K562 (cell line): Measurements from ENCODE around the gene TACR2. TPM values are rescaled to one million over a fixed set of nuclear protein-coding genes. Genes with fewer than 3 reads are reported as not detected.

ENCODE experiments used
- ATAC-seq: fragments of 200-7000 bp; cut with Tn5 transposase; 3 replicates; pipeline ENCODE4 v1.9.1; 2020; ENCODE audit warnings: moderate library complexity
- BruUV-seq: library from RNA; stranded (reverse); fragments of 400-500 nt; replicated peaks from 2 replicates; lab custom pipeline; 2021; lab: Mats Ljungman, UMichigan
- CTCF ChIA-PET: fragments of 300-600 bp; formaldehyde crosslinking; extraction: SDS; loops from one replicate; lab custom pipeline; 2021; ENCODE audit warnings: low intra/inter-chr PET ratio; lab: Yijun Ruan, JAX
- POLR2A ChIA-PET: fragments of 300-600, 350-650 bp; sonication (Branson Sonifier 250); formaldehyde crosslinking; extraction: SDS; loops from one replicate; lab custom pipeline; 2021; ENCODE audit warnings: antibody characterized with exemption, inconsistent platforms; lab: Yijun Ruan, JAX
- DNase-seq, 4 experiments: peaks; one replicate each; pipeline versions ENCODE4 v3.0.0 to v3.0.0-alpha.2; 2011 to 2018; ENCODE audit warnings: low spot score in 3 of 4, mixed read lengths in 3 of 4; ENCODE audit errors: extremely low read depth in 1 of 4
- FAIRE-seq: peaks from 2 replicates; lab custom pipeline; 2011; peaks lifted over from hg19 to GRCh38; lab: Jason Lieb, UNC
- H2AFZ ChIP-seq: 2 replicates; pipeline ENCODE4 v1.6.0; 2011; ENCODE audit warnings: low read depth, low read length, control low read depth, inconsistent platforms
- H3K27ac ChIP-seq: fragments of 200-600 bp; 3 replicates; pipeline ENCODE4 v1.8.0; 2011; ENCODE audit warnings: low read depth, mild to moderate bottlenecking, control low read depth, inconsistent platforms, low read length, moderate library complexity, mixed read lengths; ENCODE audit errors: extremely low read depth
- H3K27me3 ChIP-seq, 2 experiments: fragments of 300-600 bp in 1 of 2; 2 replicates in 1 of 2; 3 replicates in 1 of 2; pipeline versions ENCODE4 v1.6.0 to v1.8.0; 2011; ENCODE audit warnings: inconsistent platforms in 2 of 2, low read length in 2 of 2, mild to moderate bottlenecking in 1 of 2, mixed read lengths in 1 of 2, moderate library complexity in 1 of 2; ENCODE audit not compliant: control insufficient read depth in 2 of 2, insufficient read depth in 2 of 2
- H3K36me3 ChIP-seq: fragments of 300-600 bp; 3 replicates; pipeline ENCODE4 v1.8.0; 2011; ENCODE audit warnings: mild to moderate bottlenecking, low read length, inconsistent platforms; ENCODE audit not compliant: control insufficient read depth, insufficient read depth
- H3K4me1 ChIP-seq, 2 experiments: fragments of 200-600 bp in 1 of 2; replicated peaks in 1 of 2; 2 replicates in 1 of 2; 3 replicates in 1 of 2; pipeline versions ENCODE4 v1.5.1 to v1.8.0; 2011; ENCODE audit warnings: inconsistent platforms in 2 of 2, low read length in 2 of 2, mild to moderate bottlenecking in 1 of 2, mixed read lengths in 1 of 2, moderate library complexity in 1 of 2; ENCODE audit not compliant: control insufficient read depth in 2 of 2, insufficient read depth in 2 of 2
- H3K4me2 ChIP-seq: 2 replicates; pipeline ENCODE4 v1.6.1; 2011; ENCODE audit warnings: low read length, control low read depth, inconsistent platforms, mixed read lengths; ENCODE audit not compliant: insufficient read depth
- H3K4me3 ChIP-seq: fragments of 200-600 bp; sonication (generic), shearing (Covaris generic); 2 replicates; pipeline ENCODE4 v1.5.1; 2016; ENCODE audit warnings: control low read depth, inconsistent platforms
- H3K79me2 ChIP-seq: fragments of 200-600 bp; 3 replicates; pipeline ENCODE4 v1.8.0; 2011; ENCODE audit warnings: low read length, inconsistent platforms; ENCODE audit not compliant: control insufficient read depth, insufficient read depth
- H3K9ac ChIP-seq, 2 experiments: 2 replicates each; pipeline versions ENCODE4 v1.6.0 to v1.6.1; 2011; ENCODE audit warnings: low read depth in 2 of 2, low read length in 2 of 2, control low read depth in 1 of 2, inconsistent platforms in 1 of 2, mild to moderate bottlenecking in 1 of 2, mixed read lengths in 1 of 2; ENCODE audit not compliant: insufficient read depth in 1 of 2
- H3K9me1 ChIP-seq: one replicate; pipeline ENCODE4 v1.6.0; 2011; ENCODE audit warnings: inconsistent platforms, mild to moderate bottlenecking, low read length, moderate library complexity; ENCODE audit not compliant: control insufficient read depth, insufficient read depth
- H3K9me3 ChIP-seq: replicated peaks from 2 replicates; pipeline ENCODE4 v1.5.1; 2011; ENCODE audit warnings: low read depth, low read length, inconsistent platforms; ENCODE audit not compliant: control insufficient read depth, insufficient read depth
- H4K20me1 ChIP-seq: replicated peaks from 2 replicates; pipeline ENCODE4 v1.6.1; 2011; ENCODE audit warnings: low read length, inconsistent platforms, mixed read lengths; ENCODE audit not compliant: control insufficient read depth, insufficient read depth
- CBFA2T2 ChIP-seq: fragments of 450-650 bp; conservative IDR thresholded peaks from 2 replicates; pipeline ENCODE4 v1.6.1; 2017; ENCODE audit warnings: mild to moderate bottlenecking
- MAX ChIP-seq: sonication (generic); formaldehyde crosslinking; IDR thresholded peaks from 2 replicates; pipeline ENCODE4 v1.9.0; 2022; ENCODE audit warnings: mild to moderate bottlenecking, missing genetic modification reagents
- MIER1 ChIP-seq: fragments of 450-650 bp; IDR thresholded peaks from 2 replicates; pipeline ENCODE4 v1.6.1; 2016; ENCODE audit warnings: antibody characterized with exemption, mild to moderate bottlenecking, low read depth
- NFYB ChIP-seq: IDR thresholded peaks from 2 replicates; pipeline ENCODE4 v1.6.1; 2011; ENCODE audit warnings: mild to moderate bottlenecking, moderate library complexity; ENCODE audit not compliant: insufficient read length; ENCODE audit errors: extremely low read depth
- RAD21 ChIP-seq, 2 experiments: fragments of 250-450 bp in 1 of 2; fragments of 450-650 bp in 1 of 2; sonication (Bioruptor Pico) in 1 of 2; formaldehyde crosslinking in 1 of 2; IDR thresholded peaks in 1 of 2; conservative IDR thresholded peaks in 1 of 2; 2 replicates each; pipeline versions ENCODE4 v1.4.0 to v1.8.0; 2020 to 2022; ENCODE audit warnings: mild to moderate bottlenecking in 2 of 2, moderate library complexity in 1 of 2
- TFE3 ChIP-seq: fragments of 450-650 bp; formaldehyde crosslinking; IDR thresholded peaks from 2 replicates; pipeline ENCODE4 v1.4.0; 2020; ENCODE audit warnings: mild to moderate bottlenecking, mixed read lengths
- ZFP36 ChIP-seq: fragments of 150-350 bp; IDR thresholded peaks from 2 replicates; pipeline ENCODE4 v1.6.1; 2018; ENCODE audit warnings: low read length, low read depth; ENCODE audit not compliant: partially characterized antibody
- WGBS: fragments of 100-300 bp; shearing (Covaris generic); methylation state at CpG from one replicate; pipeline ENCODE4 v1.1.6; 2016; ENCODE audit warnings: low coverage, mixed read lengths; ENCODE audit not compliant: insufficient coverage; ENCODE audit errors: missing lambda C conversion rate; 5-methylcytosine and 5-hydroxymethylcytosine counted together
- in situ Hi-C: fragments of 300-500 bp; cut with MboI; formaldehyde crosslinking; loops from 4 replicates; pipeline ENCODE4 v1.15.0; 2018; ENCODE audit warnings: inconsistent platforms, mixed read lengths
- intact Hi-C: fragments of 100-400 bp; cut with micrococcal nuclease; formaldehyde crosslinking; loops from 2 replicates; pipeline ENCODE4 v1.14.2; 2022
- polyA plus RNA-seq, 8 experiments: library from polyadenylated mRNA; depleted of rRNA in 4 of 8; stranded (reverse) in 5 of 8; unstranded in 3 of 8; fragments of >200 nt; fragmentation: Nextera tagmentation in 2 of 8; fragmentation: Illumina TruSeq in 1 of 8; extraction: Ambion mirVana in 2 of 8; extraction: Trizol in 1 of 8; gene quantifications; 2 replicates each; pipeline versions ENCODE4 v1.2.1 to v1.2.3, GENCODE V29; 2011 to 2014; ENCODE audit warnings: inconsistent platforms in 1 of 8, missing spikeins in 1 of 8
- total RNA-seq, 7 experiments: library from RNA; depleted of rRNA in 6 of 7; stranded (reverse); fragments of >200 nt in 6 of 7; fragmentation: Illumina TruSeq in 2 of 7; extraction: Trizol in 2 of 7; gene quantifications; 2 replicates each; pipeline versions ENCODE4 v1.2.1 to v1.2.3, GENCODE V29; 2011 to 2021; ENCODE audit warnings: low replicate concordance in 1 of 7

The TACR2 gene
- total and polyA plus RNA-seq, 9 of the 15 experiments (the other 6 are each of a cell fraction or from before 2014, with no cell fraction given) = not detected

DNA sequence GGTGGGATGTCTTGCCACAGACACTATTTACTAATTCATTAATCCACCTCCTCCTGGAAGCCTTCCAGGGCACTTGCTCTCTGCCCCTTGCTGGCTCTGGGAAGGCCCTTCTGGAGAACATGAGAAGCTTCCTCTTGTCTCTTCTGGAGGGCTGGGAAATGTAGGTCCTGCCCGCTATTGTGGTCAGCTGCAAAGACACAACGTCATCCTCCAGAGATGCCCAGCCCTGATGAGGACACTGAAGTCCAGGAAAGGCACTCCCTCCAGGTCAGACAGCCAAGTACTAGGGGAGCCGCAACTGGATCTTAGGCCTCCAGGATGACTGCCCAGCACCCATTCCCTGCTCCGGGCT, 9.6 kb upstream of the TACR2 start:
- Histone ChIP-seq H3K9ac (peak overlapping the region in 1 of 2 experiments; percentile 4; a peak in 1 of 4 replicates), H3K27ac (no peak overlapping the region), H3K36me3 (no peaks in the 10 kb centered on the region), H3K4me3 (no peak overlapping the region), H3K79me2 (no peaks in the 10 kb centered on the region), H3K27me3 (peaks cover 5 to 20% of the 10 kb centered on the region in 2 experiments; a peak in 2 of 5 replicates), H3K9me1 (no peaks in the 10 kb centered on the region), H2AFZ (peak overlapping the region; percentile 52; the same call in 1 of the 2 replicates), H3K4me1 (peaks cover 6 to 15% of the 10 kb centered on the region in 2 experiments; a peak in 3 of 5 replicates), H3K9me3 (no peaks in the 10 kb centered on the region), H4K20me1 (no peaks in the 10 kb centered on the region), H3K4me2 (no peak overlapping the region)
- POLR2A ChIA-PET = interaction anchor here (0.8 to 1.3 kb wide), 3 partner anchors 12 to 17 kb away, joined by 3 read pairs; no protein-coding TSS in a partner anchor
- CTCF ChIA-PET = interaction anchor here (3.7 kb wide), 1 partner anchor 81 kb away, joined by 52 read pairs; no protein-coding TSS in a partner anchor
- intact Hi-C loops (loop anchor here (5.0 kb wide), 1 partner anchor 211 kb away; no protein-coding TSS in a partner anchor), in situ Hi-C loops (no loop called here)
- no TSS peak for BruUV-seq
- ATAC-seq = no peak; the same call in 2 of the 3 replicates
- TF ChIP-seq RAD21 (CRISPR knock-in tag; conservative IDR thresholded peaks at IDR 0.05 in 1 of 2, IDR thresholded peaks at IDR 0.05 in 1 of 2) = no peak
- peak; percentile 32 for TF ChIP-seq ZFP36
- DNase-seq = no peak
- WGBS = 71% methylated on average over 4 of the region's 4 CpGs
- FAIRE-seq = no peak

- ChIA-PET CTCF (interaction anchor here (3.7 kb wide), 1 partner anchor 82 kb away, joined by 52 read pairs; no protein-coding TSS in a partner anchor), POLR2A (interaction anchor here (0.8 to 1.3 kb wide), 4 partner anchors 13 to 121 kb away, joined by 3 read pairs; no protein-coding TSS in a partner anchor)
- FAIRE-seq = peak; percentile 58
- Histone ChIP-seq H3K4me1 (peaks cover 6 to 15% of the 10 kb centered on the region in 2 experiments; a peak in 3 of 5 replicates), H3K36me3 (no peaks in the 10 kb centered on the region), H3K79me2 (no peaks in the 10 kb centered on the region), H3K27me3 (peaks cover 5 to 20% of the 10 kb centered on the region in 2 experiments; a peak in 2 of 5 replicates), H3K27ac (no peak overlapping the region), H4K20me1 (no peaks in the 10 kb centered on the region), H3K9ac (no peak overlapping the region), H3K9me1 (no peaks in the 10 kb centered on the region), H3K4me3 (no peak overlapping the region), H3K9me3 (no peaks in the 10 kb centered on the region), H2AFZ (peak overlapping the region; percentile 52), H3K4me2 (no peak overlapping the region)
- ATAC-seq = no peak
- peak in 1 of 4 experiments; percentile 54 for DNase-seq
- in situ Hi-C loops = no loop called here
- WGBS = 10% methylated on average over 5 of the region's 5 CpGs
- no TSS peak for BruUV-seq
- intact Hi-C loops = loop anchor here (5.0 kb wide), 1 partner anchor 212 kb away; no protein-coding TSS in a partner anchor
- no peak for TF ChIP-seq MIER1
- TF ChIP-seq TFE3 (CRISPR knock-in tag) = peak; percentile 93
- TF ChIP-seq MAX = peak; percentile 44; the same call in 1 of the 2 replicates
- peak; percentile 47; the same call in 1 of the 2 replicates for TF ChIP-seq CBFA2T2
- peak; percentile 92 for TF ChIP-seq NFYB
Observed at GRCh38 chr10:69425511-69426298, 9.0 kb upstream of the TACR2 start.
